Calu3 (cell line): ENCODE measurements around the gene ANGEL1. TPM values are rescaled to one million over a fixed set of nuclear protein-coding genes. Genes with fewer than 3 reads are reported as not detected.

Source experiments
- BruUV-seq: library from RNA; stranded (reverse); fragments of 400-500 nt; replicated peaks from 2 replicates; lab custom pipeline; 2021; lab: Mats Ljungman, UMichigan
- CTCF ChIA-PET: fragments of 300-600 bp; sonication (Branson Sonifier 250); formaldehyde crosslinking; loops from one replicate; lab custom pipeline; 2022; ENCODE audit warnings: antibody characterized with exemption; lab: Charles Lee
- DNase-seq: peaks from one replicate; pipeline ENCODE4 v3.0.0; 2022
- H3K27ac Mint-ChIP-seq: one replicate; pipeline ENCODE4 v1.8.0; 2022; ENCODE audit warnings: mixed read lengths; ENCODE audit not compliant: unreplicated experiment
- H3K27me3 Mint-ChIP-seq: one replicate; pipeline ENCODE4 v1.8.0; 2022; ENCODE audit warnings: mixed read lengths; ENCODE audit not compliant: unreplicated experiment
- H3K36me3 Mint-ChIP-seq: one replicate; pipeline ENCODE4 v1.8.0; 2022; ENCODE audit warnings: mild to moderate bottlenecking, moderate library complexity, mixed read lengths; ENCODE audit not compliant: insufficient read depth, unreplicated experiment
- H3K4me1 Mint-ChIP-seq: one replicate; pipeline ENCODE4 v1.8.0; 2022; ENCODE audit warnings: mild to moderate bottlenecking, low read depth, mixed read lengths; ENCODE audit not compliant: unreplicated experiment
- H3K4me3 Mint-ChIP-seq: one replicate; pipeline ENCODE4 v1.8.0; 2022; ENCODE audit warnings: mild to moderate bottlenecking, low read depth, moderate library complexity, mixed read lengths; ENCODE audit not compliant: unreplicated experiment
- H3K9me3 Mint-ChIP-seq: one replicate; pipeline ENCODE4 v1.8.0; 2022; ENCODE audit warnings: low read depth, mixed read lengths; ENCODE audit not compliant: unreplicated experiment
- intact Hi-C: fragments of 100-400 bp; cut with micrococcal nuclease; formaldehyde crosslinking; loops from one replicate; pipeline ENCODE4 v1.10.0; 2022; ENCODE audit not compliant: unreplicated experiment
- total RNA-seq: library from RNA; stranded (reverse); gene quantifications from 2 replicates; pipeline ENCODE4 v1.2.3, GENCODE V29; 2022
- TF ChIP-seq, protein P1 (sequence below): fragments of 200-600 bp; IDR thresholded peaks from one replicate; pipeline ENCODE4 v1.8.0; 2022; ENCODE audit warnings: antibody characterized with exemption; ENCODE audit not compliant: unreplicated experiment

The ANGEL1 gene
- total RNA-seq, 1 experiment from 2014 or later = 19.8 TPM

DNA sequence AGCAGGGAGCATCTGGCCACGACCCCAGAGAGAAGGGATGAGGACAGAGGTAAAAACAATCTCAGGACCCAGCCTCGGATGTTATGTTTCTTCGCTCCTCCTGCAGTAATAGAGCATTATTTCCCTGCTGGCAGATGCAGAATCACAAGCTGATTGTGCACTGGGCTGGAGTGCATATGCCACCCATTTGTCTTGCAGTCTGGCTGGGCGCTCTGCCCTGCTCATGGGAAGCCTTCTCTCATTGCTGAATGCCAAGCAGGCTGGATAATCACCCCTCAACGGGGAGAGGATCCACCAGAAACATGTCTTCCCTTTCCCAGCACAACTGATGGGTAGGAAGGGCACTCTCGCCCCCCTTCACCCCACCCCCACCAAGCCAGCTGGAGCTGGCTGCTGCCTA lies 59.9 kb downstream of the ANGEL1 start:
- no peaks in the 10 kb centered on the region for H3K4me1 Mint-ChIP-seq
- DNase-seq = no peak
- no peak overlapping the region for H3K27ac Mint-ChIP-seq
- TF ChIP-seq, protein P1, sequence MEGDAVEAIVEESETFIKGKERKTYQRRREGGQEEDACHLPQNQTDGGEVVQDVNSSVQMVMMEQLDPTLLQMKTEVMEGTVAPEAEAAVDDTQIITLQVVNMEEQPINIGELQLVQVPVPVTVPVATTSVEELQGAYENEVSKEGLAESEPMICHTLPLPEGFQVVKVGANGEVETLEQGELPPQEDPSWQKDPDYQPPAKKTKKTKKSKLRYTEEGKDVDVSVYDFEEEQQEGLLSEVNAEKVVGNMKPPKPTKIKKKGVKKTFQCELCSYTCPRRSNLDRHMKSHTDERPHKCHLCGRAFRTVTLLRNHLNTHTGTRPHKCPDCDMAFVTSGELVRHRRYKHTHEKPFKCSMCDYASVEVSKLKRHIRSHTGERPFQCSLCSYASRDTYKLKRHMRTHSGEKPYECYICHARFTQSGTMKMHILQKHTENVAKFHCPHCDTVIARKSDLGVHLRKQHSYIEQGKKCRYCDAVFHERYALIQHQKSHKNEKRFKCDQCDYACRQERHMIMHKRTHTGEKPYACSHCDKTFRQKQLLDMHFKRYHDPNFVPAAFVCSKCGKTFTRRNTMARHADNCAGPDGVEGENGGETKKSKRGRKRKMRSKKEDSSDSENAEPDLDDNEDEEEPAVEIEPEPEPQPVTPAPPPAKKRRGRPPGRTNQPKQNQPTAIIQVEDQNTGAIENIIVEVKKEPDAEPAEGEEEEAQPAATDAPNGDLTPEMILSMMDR = no peak
- H3K9me3 Mint-ChIP-seq = no peaks in the 10 kb centered on the region
- intact Hi-C loops = no loop called here
- peaks cover 54% of the 10 kb centered on the region for H3K27me3 Mint-ChIP-seq
- no peaks in the 10 kb centered on the region for H3K36me3 Mint-ChIP-seq
- CTCF ChIA-PET = no interaction called here
- BruUV-seq = no TSS peak
- H3K4me3 Mint-ChIP-seq = no peak overlapping the region

DNA sequence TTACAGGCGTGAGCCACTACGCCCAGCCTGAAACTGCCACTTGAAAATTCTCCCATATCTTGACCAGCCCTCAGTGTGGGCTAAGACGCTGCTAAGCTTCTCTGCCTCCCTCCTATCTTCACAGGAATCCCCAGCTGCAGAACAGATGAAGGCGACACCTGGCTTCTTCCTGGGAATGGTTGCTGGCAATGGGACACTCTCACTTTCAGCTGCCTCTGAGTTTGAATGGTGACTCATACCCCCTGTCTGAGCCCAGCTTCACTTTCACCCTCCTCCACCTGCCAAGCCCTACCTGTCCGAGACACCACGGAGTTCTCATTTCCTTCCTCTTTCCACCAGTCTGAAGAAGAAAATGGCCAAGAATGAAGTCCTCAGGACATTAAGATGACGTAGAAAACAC lies 69.7 kb downstream of the ANGEL1 start:
- CTCF ChIA-PET = interaction anchor here (0.6 kb wide), 1 partner anchor 31 kb away, joined by 3 read pairs; no protein-coding TSS in a partner anchor
- DNase-seq = peak; percentile 20
- Mint-ChIP-seq H3K36me3 (no peaks in the 10 kb centered on the region), H3K4me3 (no peak overlapping the region), H3K27me3 (peaks cover 51% of the 10 kb centered on the region), H3K27ac (no peak overlapping the region), H3K4me1 (no peaks in the 10 kb centered on the region), H3K9me3 (peaks cover 6% of the 10 kb centered on the region)
- TF ChIP-seq, protein P1 = no peak
- no TSS peak for BruUV-seq
- intact Hi-C loops = no loop called here

DNA sequence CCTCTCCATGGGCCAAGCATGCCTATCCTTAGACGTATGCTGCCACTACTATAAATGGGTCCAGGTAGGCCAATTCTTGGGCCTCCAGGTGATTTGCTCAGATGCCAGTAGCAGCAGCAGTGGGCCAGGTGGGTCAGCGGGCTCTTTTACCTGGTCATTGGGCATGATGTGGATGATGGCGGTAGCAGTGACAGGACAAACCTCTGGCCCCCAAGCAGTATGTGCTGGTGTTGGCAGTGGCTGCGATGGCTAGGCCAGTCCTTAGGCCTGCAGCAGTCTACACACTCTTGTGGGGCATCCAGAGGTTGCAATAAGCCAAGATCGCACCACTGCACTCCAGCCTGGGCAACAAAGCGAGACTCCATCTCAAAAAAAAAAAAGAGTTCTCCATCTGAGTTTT lies 70.5 kb downstream of the ANGEL1 start:
- H3K9me3 Mint-ChIP-seq = peaks cover 6% of the 10 kb centered on the region
- intact Hi-C loops = no loop called here
- TF ChIP-seq, protein P1 = no peak
- H3K36me3 Mint-ChIP-seq = no peaks in the 10 kb centered on the region
- DNase-seq = no peak
- no peak overlapping the region for H3K4me3 Mint-ChIP-seq
- no TSS peak for BruUV-seq
- no peaks in the 10 kb centered on the region for H3K4me1 Mint-ChIP-seq
- peaks cover 51% of the 10 kb centered on the region for H3K27me3 Mint-ChIP-seq
- CTCF ChIA-PET = no interaction called here
- no peak overlapping the region for H3K27ac Mint-ChIP-seq

DNA sequence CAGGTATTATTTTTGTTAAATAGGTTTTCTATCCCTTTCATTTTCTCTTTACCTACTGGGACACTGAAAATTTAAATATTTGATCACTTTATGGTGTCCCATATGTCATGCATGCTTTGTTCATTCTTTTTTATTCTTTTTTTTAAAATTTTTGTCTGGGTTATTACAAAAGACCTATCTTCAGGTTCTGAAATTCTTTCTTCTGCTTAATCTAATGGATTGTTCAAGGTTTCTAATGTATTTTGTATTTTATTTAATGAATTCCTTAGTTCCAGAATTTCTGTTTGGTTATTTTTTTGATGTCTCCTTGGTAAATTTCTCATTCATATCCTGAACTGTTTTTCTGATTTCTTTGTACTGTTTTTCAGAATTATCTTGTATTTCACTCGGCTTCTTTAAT lies 71.6 kb downstream of the ANGEL1 start:
- intact Hi-C loops = no loop called here
- Mint-ChIP-seq H3K4me1 (no peaks in the 10 kb centered on the region), H3K27me3 (peaks cover 54% of the 10 kb centered on the region), H3K36me3 (no peaks in the 10 kb centered on the region), H3K9me3 (peaks cover 6% of the 10 kb centered on the region), H3K27ac (no peak overlapping the region), H3K4me3 (no peak overlapping the region)
- BruUV-seq = no TSS peak
- CTCF ChIA-PET = no interaction called here
- TF ChIP-seq, protein P1 = no peak
- no peak for DNase-seq

Other genes with a start within 250 kb of the ANGEL1 start
- 1.2 and 1.4 TPM in 2 replicates for gene VASH1, start 51.4 kb downstream of the ANGEL1 start, total RNA-seq
- not detected in 2 replicates for gene LRRC74A, start 13.5 kb upstream of the ANGEL1 start, total RNA-seq
- gene IRF2BPL, start 215.8 kb upstream of the ANGEL1 start, total RNA-seq = 30.1 and 33.1 TPM in 2 replicates